Right kidney (tissue), 1 donor: ENCODE data around the gene PNPLA5.
"Not testable (repeated sequence)": the region's sequence is repeated elsewhere in the genome, so short reads cannot be mapped to it uniquely, and the experiment has no call there.

Experiments used
- DNase-seq: peaks from one replicate; pipeline ENCODE4 v3.0.0-alpha.2; 2016

Gene PNPLA5

DNA sequence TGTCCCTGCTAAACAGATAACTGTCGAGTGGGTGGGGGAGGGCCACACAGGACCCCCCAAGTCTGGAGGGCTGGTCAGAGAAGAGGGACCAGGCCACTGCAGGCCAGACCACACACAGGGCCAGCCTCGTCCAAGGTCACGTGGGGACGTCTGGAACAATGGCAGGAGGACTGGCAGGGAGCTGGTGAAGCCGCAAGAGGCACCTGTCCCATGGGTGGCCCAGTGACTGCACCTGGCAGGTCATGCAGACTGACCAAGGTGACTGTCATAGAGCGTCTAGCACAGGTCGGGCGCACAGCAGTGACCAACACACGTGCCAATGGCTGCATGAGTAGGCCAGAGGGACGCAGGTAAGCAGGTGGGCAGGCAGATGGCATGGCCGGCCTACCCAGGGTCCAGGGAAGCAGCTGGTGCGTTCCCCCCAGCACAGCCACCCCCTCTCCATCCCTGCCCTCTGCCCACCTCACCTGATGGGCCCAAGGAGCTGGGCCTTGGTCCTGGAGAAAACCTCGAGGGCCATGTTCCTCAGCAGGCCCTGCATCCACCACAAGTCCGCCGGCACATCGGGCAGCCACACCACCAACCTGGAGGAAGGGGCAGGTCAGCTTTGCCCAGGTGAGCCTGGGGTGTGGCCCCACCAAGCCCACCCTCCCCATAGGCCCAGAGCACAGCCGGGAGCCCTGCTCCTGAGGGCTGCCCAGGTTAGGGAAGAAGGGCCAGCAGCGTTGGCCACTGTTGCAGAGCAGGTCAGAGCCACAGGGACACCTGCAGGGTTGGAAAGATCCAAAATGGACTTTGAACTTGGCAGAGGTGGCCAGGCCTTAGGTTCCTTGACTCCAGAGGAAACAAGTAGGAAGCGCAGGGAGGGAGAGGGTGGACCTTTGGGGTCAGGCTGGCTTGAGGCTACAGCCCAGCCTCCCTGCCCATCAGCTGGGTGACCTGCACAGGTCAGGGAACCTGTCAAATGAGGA is 10.4 kb downstream of the PNPLA5 start:
- DNase-seq, result no peak

GRCh38 chr22:43880541-43880991 is 11.2 kb downstream of the PNPLA5 start:
- DNase-seq, result no peak

DNA sequence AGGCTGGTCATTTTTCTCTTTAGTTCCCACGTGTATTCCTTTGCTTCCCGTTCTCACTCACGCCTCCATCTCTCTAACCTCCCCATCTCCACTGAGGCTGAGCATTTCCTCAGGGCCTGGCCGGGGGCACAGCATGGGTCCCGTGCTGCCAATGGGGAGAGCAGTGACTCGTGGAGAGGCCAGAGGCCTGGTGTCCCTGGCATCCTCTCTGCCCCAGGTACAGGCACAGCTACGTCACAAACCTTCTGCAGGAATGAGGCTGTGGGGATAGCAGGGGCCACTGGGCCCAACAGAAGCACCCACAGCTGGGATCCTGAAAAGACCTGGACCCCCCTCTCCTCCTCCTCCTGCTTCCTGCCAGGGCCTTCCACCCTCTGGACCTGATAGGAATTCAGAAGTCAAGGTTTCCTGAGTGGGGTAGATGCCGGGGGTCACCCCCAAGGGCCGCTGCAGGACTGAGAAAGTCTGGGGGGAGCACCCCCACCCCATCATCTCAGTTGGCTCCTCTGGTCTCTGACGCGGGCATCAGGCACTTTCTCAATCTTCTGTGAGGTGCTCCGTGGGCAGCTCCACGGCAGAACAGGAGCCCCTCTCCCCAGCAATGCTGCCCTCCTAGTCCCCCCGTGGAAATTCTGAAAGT is 11.8 kb downstream of the PNPLA5 start:
- DNase-seq, result no peak

GRCh38 chr22:43878831-43879550 is 12.8 kb downstream of the PNPLA5 start:
- DNase-seq, result no peak

- DNase-seq, result no peak
Observed at GRCh38 chr22:43878079-43878795, 13.6 kb downstream of the PNPLA5 start.

GRCh38 chr22:43876866-43877509 is 14.8 kb downstream of the PNPLA5 start:
- no peak for DNase-seq

DNA sequence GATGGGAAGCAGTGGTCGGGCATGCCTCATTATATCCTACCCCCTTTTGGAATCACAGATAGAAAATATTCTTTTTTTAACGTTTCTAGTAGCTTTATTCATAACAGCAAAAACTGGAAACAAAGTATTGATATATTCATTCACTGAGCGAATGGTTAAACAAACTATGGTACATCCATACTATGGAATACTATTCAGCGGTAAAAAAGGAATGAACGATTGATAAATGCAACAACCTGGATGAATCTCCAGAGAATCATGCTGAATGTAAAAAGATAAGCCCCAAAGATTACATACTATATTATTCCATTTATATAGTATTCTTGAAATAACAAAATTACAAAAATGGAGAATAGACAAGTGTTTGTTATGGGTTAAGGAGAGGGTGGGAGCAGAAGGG is 22.0 kb downstream of the PNPLA5 start:
- DNase-seq, result no peak

DNA sequence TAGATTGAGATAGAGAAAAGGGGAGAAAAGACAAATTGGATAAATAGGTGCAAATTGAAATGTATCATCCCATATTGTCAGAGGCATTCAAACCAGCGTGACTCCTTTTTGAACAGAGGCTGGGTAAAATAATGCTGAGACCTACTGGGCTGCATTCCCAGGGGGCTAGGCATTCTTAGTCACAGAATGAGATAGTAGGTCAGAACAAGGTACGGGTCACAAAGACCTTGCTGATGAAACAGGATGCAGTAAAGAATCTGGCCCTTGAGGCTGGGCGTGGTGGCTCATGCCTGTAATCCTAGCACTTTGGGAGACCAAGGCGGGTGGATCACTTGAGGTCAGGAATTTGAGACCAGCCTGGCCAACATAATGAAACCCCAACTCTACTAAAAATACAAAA is 22.8 kb downstream of the PNPLA5 start:
- not testable (repeated sequence) for DNase-seq

DNA sequence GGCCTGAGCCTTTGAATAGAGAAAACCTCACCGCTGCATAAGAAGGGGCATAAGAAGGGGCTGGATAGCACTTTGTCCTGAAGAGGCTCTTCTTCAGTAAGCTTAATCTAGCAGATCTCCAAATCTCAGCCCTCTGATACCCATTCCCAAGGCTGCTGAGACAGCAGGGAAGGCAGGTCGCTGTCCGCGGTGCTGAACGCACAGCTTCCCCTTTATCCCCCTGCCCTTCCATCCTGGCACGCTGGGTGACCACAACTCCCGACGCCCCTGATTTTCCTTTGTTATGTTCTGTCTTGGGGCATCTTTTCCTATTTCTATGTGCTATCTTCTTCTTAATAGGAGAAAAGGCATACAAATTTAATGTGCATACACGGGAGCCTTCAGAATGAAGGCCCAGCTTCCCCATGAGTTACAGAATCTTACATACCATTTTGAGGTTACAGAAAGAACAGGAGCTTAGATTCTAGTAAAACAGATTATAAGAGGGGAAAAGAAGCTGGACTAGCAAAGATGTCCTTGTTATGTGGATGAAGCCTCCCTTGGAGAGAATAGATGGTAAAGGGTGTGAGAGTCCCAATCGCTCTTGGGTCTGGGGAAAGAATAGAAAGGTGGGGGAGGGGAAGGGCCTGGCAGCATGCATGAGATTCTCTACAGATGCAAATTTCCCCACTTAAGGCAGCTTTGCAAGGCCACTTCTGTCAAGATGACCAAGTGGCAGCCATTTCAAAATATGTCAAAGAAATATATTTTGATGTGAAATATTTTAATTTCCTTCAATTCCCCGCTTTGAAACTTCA is 23.8 kb downstream of the PNPLA5 start:
- DNase-seq, result peak; percentile 62

GRCh38 chr22:43862882-43863202 is 29.0 kb downstream of the PNPLA5 start:
- no peak for DNase-seq

DNA sequence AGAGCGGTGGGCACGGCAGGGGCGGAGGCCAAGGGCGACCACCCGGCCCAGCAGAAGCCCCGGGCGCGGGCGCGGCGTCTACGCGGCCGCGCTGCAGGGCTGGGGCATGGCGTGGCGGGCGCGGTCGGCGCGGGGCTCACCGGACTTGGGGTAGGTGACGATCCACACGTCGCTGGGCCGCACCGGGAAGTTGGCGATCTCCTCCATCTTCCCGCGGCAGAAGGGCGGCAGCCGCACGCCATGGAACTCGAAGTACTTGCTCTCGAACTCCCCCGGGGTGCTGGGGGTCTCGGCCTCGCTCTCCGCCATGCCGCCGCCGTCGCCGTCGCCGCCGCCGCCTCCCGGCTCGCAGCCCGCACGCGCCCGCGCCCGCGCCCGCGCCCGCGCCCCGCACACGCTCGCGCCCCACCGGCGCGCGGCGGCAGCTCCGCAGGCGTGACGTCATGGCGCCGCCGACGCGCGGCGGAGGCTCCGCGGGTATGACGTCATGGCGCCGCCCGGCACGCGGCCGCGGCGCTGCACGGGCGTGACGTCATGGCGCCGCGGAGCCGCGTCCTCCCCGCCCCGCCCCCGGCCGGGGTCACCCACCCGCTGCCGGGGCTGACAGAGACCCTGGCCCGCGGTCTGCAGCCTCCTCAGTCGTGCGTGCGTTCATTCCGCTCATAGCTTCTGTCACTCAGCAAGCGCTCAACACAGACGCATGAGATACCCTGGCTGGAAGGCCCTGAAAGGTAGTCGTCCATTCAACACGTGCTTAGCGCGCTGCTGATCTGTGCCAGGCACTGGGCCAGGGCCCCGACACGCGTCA is 29.5 kb downstream of the PNPLA5 start, which contains the start of gene SULT4A1:
Gene SULT4A1, minus strand, starts transcription at position 440 of the 808 bp plus-strand sequence. Its CDS starts 131 bp downstream, at position 309.
- DNase-seq, result peak; percentile 59

GRCh38 chr22:43861529-43861928 is 30.3 kb downstream of the PNPLA5 start:
- DNase-seq, result no peak

DNA sequence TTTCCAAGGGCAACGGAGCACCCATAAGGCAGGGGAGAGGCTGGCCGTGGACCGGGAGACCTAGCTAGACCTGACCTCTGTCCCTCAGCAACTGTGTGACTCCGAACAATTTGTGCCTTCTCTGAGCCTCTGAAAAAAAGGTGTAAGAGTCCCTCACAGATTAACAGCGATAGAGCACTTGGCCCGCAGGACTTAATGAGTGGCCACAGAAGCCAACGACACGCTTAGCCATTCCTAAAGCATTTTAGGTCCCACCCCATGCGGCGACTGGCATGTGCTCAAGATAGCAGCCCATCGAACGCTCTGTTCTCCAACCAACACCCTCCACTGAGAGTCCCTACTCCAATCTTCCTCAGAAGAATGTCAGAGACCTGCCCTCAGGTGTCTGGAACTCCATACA is 31.0 kb downstream of the PNPLA5 start:
- DNase-seq, result no peak

- no peak for DNase-seq
Observed at GRCh38 chr22:43860126-43860525, 31.7 kb downstream of the PNPLA5 start.

DNA sequence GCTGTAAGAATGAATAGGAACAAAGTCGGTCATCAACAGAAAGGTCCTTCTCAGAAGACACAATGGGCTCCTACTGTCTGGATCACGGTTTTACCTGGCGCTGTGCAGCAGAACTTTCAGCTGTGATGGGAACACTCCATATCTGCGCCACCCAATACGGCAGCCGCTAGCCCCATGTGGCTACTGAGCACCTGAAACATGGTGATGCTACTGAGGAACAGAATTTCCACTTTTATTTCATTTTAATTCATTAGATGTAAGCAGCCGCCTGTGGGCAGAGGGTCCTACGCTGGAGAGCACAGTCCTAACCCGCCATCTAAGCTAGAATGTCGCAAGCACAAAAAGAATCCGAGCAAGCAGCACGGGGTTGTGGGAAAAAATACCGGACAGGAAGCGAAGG is 32.2 kb downstream of the PNPLA5 start:
- DNase-seq, result no peak

DNA sequence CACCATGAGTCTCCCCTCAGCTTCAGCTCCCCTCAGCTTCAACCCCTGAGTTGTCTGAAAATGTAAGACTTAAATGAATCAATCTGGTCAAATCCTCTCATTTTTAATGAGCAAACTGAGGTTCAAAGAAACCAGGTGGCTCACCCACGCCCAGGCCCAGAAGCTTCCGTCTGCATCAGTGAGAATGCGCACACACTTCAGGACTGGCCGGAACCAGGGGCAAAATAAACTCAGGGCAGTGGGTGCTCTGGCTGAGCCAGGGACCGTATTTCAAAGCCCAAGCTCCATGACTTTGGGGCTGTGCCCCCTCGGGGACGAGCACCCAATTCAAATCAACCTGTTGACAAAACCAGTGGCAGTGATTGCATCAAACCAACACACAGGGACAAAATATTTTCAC is 32.6 kb downstream of the PNPLA5 start:
- DNase-seq, result no peak

DNA sequence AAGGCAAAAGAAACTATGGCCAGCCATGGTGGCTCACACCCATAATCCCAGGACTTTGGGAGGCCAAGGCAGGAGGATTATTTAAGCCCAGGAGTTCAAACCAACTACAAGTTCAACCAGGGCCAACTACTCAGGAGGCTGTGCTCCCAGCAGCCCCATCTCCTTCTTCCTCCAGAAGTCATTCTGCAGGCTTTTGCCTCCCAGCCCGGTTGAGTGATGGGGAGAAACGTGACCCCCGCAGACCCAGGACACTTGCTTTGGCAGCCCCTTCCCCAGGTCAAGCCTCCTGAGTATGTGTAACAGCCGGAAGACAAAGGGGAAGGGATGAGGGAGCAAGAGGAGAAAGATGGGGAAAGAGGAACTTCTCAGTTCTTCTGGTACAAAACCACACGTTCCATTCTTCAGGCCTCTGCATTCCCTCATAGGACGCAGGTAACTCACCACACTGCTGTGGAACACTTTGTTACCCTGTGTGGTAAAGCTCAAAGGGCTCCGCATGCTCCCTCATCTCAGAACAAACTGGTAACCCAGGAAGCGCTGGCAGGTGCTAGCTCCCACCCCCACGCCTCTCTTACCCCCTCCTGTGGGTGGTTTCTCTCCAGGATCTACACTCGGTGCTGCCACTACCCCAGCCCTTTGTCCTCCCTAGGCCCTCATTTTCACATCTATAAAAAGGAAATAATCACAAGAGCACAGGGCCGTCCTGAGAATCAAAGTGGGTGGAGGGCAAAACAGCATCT is 33.5 kb downstream of the PNPLA5 start:
- DNase-seq, result no peak

DNA sequence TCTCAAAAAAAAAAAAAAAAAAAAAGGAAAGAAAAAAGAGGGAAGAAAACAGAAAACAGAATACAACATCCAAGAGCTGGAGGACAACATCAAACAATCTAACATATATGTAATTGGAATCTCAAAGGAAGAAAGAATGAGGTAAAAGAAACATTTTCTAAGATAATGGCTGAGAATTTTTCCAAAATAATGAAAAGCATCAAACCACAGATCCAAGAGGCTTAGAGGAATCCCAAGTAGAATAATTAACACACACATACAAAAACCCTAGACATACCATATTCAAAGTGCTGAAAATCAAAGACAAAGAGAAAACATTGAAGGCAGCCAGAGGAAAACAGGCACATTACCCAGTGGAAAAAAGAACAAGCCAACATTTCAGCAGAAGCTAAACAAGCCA is 34.4 kb downstream of the PNPLA5 start:
- DNase-seq, result no peak

DNA sequence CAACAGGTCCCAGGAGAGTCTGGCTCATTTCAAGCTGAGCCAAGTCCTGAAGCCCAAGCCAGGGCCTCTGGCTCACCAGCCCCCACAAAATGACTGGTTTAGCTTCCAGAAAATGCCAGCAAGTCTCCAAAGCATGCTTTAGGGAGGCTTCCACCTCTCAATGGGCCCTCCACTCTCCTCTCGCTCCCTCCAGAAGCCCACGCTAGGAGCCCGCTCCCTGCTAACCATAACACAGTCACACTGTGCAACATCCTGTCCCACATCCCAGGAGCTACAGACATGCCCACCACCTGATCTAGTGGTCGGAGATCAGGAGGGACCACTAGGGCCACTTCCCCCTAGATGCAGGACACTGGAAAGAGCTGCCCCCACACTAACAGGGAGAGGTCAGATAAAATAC is 36.4 kb downstream of the PNPLA5 start:
- DNase-seq, result no peak
